Body of pancreas (tissue), 4 donors: ENCODE measurements around the gene FCHSD2.

ENCODE experiments used
- CTCF ChIP-seq, 7 experiments: fragments of 450-650 bp in 4 of 7; fragments of 200-600 bp in 3 of 7; sonication (generic) in 3 of 7; IDR thresholded peaks; one replicate each; pipeline ENCODE4 v1.5.1; 2016 to 2019; ENCODE audit warnings: antibody characterized with exemption in 7 of 7
- POLR2A ChIP-seq, 3 donors: fragments of 450-650 bp; IDR thresholded peaks; one replicate each; pipeline ENCODE4 v1.6.1; 2016; ENCODE audit warnings: antibody characterized with exemption in 3 of 3, mild to moderate bottlenecking in 2 of 3

- no peak for TF ChIP-seq POLR2A (IDR thresholded peaks at IDR 0.05)
- TF ChIP-seq CTCF (IDR thresholded peaks at IDR 0.05), result no peak
These were observed 124.9 kb downstream of the FCHSD2 start for GRCh38 chr11:73017024-73017751.
